ENCODE measurements around the gene SCARF1. TPM values are rescaled to one million over a fixed set of nuclear protein-coding genes. Genes with fewer than 3 reads are reported as not detected.

The SCARF1 gene
- polyA plus RNA-seq, 3 donors: 5.2 to 23.4 (median 6.3) TPM

DNA sequence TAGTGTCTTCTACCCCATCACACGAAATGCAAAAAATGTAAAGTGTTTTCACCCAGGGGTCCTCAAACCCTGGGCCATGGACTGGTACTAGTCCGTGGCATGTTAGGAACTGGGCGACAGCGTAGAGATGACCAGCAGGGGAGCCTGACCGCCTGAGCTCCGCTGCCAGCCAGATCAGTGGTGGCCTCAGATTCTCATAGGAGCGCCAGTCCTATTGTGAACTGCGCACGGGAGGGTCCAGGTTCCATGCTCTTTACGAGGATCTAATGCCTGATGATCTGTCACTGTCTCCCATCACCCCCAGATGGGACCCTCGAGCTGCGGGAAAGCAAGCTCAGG is 4.5 kb downstream of the SCARF1 start:
- TF ChIP-seq, protein P1, sequence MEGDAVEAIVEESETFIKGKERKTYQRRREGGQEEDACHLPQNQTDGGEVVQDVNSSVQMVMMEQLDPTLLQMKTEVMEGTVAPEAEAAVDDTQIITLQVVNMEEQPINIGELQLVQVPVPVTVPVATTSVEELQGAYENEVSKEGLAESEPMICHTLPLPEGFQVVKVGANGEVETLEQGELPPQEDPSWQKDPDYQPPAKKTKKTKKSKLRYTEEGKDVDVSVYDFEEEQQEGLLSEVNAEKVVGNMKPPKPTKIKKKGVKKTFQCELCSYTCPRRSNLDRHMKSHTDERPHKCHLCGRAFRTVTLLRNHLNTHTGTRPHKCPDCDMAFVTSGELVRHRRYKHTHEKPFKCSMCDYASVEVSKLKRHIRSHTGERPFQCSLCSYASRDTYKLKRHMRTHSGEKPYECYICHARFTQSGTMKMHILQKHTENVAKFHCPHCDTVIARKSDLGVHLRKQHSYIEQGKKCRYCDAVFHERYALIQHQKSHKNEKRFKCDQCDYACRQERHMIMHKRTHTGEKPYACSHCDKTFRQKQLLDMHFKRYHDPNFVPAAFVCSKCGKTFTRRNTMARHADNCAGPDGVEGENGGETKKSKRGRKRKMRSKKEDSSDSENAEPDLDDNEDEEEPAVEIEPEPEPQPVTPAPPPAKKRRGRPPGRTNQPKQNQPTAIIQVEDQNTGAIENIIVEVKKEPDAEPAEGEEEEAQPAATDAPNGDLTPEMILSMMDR (IDR thresholded peaks at IDR 0.05): no peak
- intact Hi-C loops (cut with micrococcal nuclease): loop anchor here in 1 of 2 donors (10.0 kb wide), 4 partner anchors 74 to 754 kb away; partner anchors contain the start of gene TLCD2
- peak overlapping the region in 2 of 7 donors; percentile 18 to 69 for H3K27ac Mint-ChIP-seq
- DNase-seq: peak in 1 of 3 donors; percentile 3
- Histone ChIP-seq H3K4me3 (replicated peaks in 1 of 3; ENCODE audit: low read depth in 2 of 3, low read length in 3 of 3) (no peak overlapping the region), H3K79me2 (ENCODE audit: insufficient read depth, low read length) (no peaks in the 10 kb centered on the region), H3K4me1 (ENCODE audit: control insufficient read depth in 1 of 2, insufficient read depth in 2 of 2, low read length in 2 of 2) (peaks cover 29 to 39% of the 10 kb centered on the region in 2 donors), H4K20me1 (ENCODE audit: insufficient read depth, low read length) (peaks cover 11% of the 10 kb centered on the region), H3K4me2 (replicated peaks; ENCODE audit: extremely low read depth, low read length, poor library complexity, severe bottlenecking) (no peak overlapping the region), H3K27me3 (ENCODE audit: control insufficient read depth in 2 of 2, insufficient read depth in 2 of 2, low read length in 2 of 2) (no peaks in the 10 kb centered on the region), H3K36me3 (replicated peaks in 1 of 2; ENCODE audit: control insufficient read depth in 1 of 2, insufficient read depth in 2 of 2, low read length in 2 of 2) (peaks cover 8 to 11% of the 10 kb centered on the region in 2 donors), H2AFZ (ENCODE audit: insufficient read depth, low read depth, low read length, poor library complexity, severe bottlenecking) (no peak overlapping the region), H3K27ac (ENCODE audit: low read depth in 1 of 2, low read length in 2 of 2) (no peak overlapping the region), H3K9me3 (replicated peaks in 1 of 2; ENCODE audit: control insufficient read depth in 1 of 2, insufficient read depth in 1 of 2, low read length in 2 of 2) (no peaks in the 10 kb centered on the region), H3K9ac (ENCODE audit: insufficient read depth, low read length, poor library complexity, severe bottlenecking) (no peak overlapping the region)
- peaks cover 0 to 5% (median 0%) of the 10 kb centered on the region in 7 donors for H3K9me3 Mint-ChIP-seq
- H3K4me1 Mint-ChIP-seq: peaks cover 33% of the 10 kb centered on the region
- WGBS (ENCODE audit: insufficient coverage): 95% methylated on average over 8 of the region's 12 CpGs
- H3K27me3 Mint-ChIP-seq (ENCODE audit: low read depth in 3 of 3): peaks cover 0 to 14% (median 8%) of the 10 kb centered on the region in 3 donors
- no peak overlapping the region for H3K4me3 Mint-ChIP-seq
- peaks cover 30 to 33% of the 10 kb centered on the region in 2 donors for H3K36me3 Mint-ChIP-seq

DNA sequence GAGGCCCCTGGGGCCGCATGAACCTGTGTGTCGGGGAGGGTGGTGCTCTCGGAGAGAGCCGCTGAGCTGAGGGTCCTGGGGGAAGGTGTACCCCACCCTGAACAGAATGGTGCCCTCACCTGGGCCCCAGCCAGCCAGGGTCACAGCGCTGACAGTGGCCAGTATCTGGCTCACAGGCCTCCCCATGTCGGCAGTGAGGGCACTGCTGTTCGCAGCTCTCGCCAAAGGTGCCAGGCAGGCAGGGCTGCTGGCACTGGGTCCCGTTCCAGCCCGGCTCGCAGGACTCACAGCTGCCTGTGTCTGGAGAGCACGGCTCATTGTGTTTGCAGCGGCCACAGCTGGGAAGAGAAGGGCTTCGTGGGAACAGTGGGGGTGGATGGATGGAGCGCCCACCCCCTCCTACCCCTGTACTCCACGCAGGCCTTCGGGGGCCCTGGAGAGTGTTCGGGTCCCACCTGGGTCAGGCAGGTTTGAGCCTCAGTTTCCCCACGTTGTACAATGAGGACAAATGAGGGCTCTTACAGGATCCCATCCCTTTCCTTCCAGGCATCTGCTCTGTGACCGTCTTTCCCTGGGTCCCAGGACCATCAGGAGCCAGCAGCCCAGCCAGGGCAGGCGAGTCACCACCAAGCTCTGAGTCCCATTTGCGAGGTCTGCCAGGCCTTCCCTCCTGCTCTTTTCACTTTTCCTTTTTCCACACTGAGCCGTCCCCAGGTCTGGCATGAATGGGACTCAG is 5.0 kb downstream of the SCARF1 start:
- Histone ChIP-seq H4K20me1 (ENCODE audit: insufficient read depth, low read length) (peaks cover 11% of the 10 kb centered on the region), H3K9ac (ENCODE audit: insufficient read depth, low read length, poor library complexity, severe bottlenecking) (no peak overlapping the region), H3K4me1 (ENCODE audit: control insufficient read depth in 1 of 2, insufficient read depth in 2 of 2, low read length in 2 of 2) (peaks cover 24 to 34% of the 10 kb centered on the region in 2 donors), H2AFZ (ENCODE audit: insufficient read depth, low read depth, low read length, poor library complexity, severe bottlenecking) (no peak overlapping the region), H3K36me3 (replicated peaks in 1 of 2; ENCODE audit: control insufficient read depth in 1 of 2, insufficient read depth in 2 of 2, low read length in 2 of 2) (peaks cover 12 to 16% of the 10 kb centered on the region in 2 donors), H3K27ac (ENCODE audit: low read depth in 1 of 2, low read length in 2 of 2) (no peak overlapping the region), H3K4me2 (replicated peaks; ENCODE audit: extremely low read depth, low read length, poor library complexity, severe bottlenecking) (no peak overlapping the region), H3K27me3 (ENCODE audit: control insufficient read depth in 2 of 2, insufficient read depth in 2 of 2, low read length in 2 of 2) (no peaks in the 10 kb centered on the region), H3K4me3 (replicated peaks in 1 of 3; ENCODE audit: low read depth in 2 of 3, low read length in 3 of 3) (no peak overlapping the region), H3K9me3 (replicated peaks in 1 of 2; ENCODE audit: control insufficient read depth in 1 of 2, insufficient read depth in 1 of 2, low read length in 2 of 2) (no peaks in the 10 kb centered on the region), H3K79me2 (ENCODE audit: insufficient read depth, low read length) (no peaks in the 10 kb centered on the region)
- intact Hi-C loops (cut with micrococcal nuclease): loop anchor here in 1 of 2 donors (10.0 kb wide), 4 partner anchors 74 to 754 kb away; partner anchors contain the start of gene TLCD2
- Mint-ChIP-seq H3K27me3 (ENCODE audit: low read depth in 3 of 3) (peaks cover 0 to 14% (median 8%) of the 10 kb centered on the region in 3 donors), H3K9me3 (peaks cover 0 to 5% (median 0%) of the 10 kb centered on the region in 7 donors), H3K27ac (peak overlapping the region in 2 of 7 donors; percentile 18 to 69), H3K4me3 (no peak overlapping the region), H3K4me1 (peaks cover 28% of the 10 kb centered on the region), H3K36me3 (peaks cover 32 to 33% of the 10 kb centered on the region in 2 donors)
- DNase-seq: peak in 1 of 3 donors; percentile 3
- 89% methylated on average over 16 of the region's 23 CpGs for WGBS (ENCODE audit: insufficient coverage)
- TF ChIP-seq, protein P1 (IDR thresholded peaks at IDR 0.05): no peak

All from CD14-positive monocyte (primary cell).